Frontal cortex (tissue), 4 donors: ENCODE data around the gene ARL4D. TPM values are rescaled to one million over a fixed set of nuclear protein-coding genes. Genes with fewer than 3 reads are reported as not detected.

ENCODE experiments used
- DNase-seq, 2 donors: peaks; one replicate each; pipeline ENCODE4 v3.0.0; 2012; ENCODE audit warnings: low spot score in 2 of 2
- FAIRE-seq: peaks from 2 replicates; lab custom pipeline; 2012; peaks lifted over from hg19 to GRCh38; lab: Jason Lieb, UNC
- small RNA-seq: library from RNA; depleted of rRNA; stranded (forward); fragments of <200 nt; gene quantifications from one replicate; pipeline ENCODE3, GENCODE V24; 2014
- total RNA-seq: library from RNA; depleted of rRNA; stranded (reverse); fragments of >200 nt; gene quantifications from one replicate; pipeline ENCODE4 v1.2.3, GENCODE V29; 2014
- donor health status: control.
- donor health status: control.
- donor health status: control.

ARL4D gene
- total RNA-seq, 1 donor from 2014 or later, result 39.5 TPM

DNA sequence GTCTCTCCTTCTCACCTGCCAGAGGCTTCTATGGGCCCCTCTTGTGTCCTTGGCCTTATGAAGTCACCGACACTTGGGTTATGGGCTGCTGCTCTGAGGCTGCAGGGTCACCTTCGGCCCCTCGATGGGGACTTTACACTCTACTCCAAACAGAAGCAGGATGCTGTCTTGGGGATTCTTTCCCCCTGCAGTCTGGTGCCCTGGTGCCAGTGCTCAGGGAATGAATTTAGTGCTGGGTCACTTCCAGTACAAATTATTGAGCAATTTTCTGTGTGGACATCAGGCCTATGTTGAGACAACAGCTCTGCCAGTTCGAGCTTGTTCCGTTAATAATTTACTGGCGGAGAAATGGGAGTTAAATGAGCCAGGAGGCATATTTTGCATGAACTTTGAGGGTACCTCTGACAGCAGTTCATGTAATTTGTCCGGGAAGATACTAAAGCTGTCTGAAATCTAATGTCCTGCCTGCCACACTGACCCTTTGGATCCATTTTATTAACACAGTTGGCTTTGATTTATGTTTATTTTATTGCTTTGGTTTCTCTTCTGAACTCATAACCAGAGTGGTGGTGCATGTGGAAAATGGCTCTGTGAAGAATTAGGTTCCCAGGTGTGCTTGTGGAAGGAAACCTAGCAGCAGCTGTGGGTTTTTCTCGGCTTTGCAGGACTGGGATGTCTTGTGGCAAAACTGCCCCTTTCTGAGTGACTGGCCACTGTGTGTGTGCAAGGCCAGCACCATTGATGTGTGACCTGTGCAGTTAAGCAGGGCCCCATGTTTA lies 50.9 kb downstream of the ARL4D start:
- DNase-seq (no peak), FAIRE-seq (no peak)

Small RNAs within 50 kb of the gene (small RNA-seq; reads per million reads assigned to genes)
- not detected for gene RNU6-1137P
- not detected for gene RNU6-406P
- gene RNU6-470P, result not detected

Other genes starting within 250 kb of the ARL4D start
- 66.0 TPM for gene NBR1, start 227.8 kb upstream of the ARL4D start, total RNA-seq
- under 0.01 TPM for gene TMEM106A, start 187.1 kb upstream of the ARL4D start, total RNA-seq
- not detected for gene CCDC200, start 170.4 kb upstream of the ARL4D start, total RNA-seq
- not detected for gene RNU2-1, start 165.0 kb upstream of the ARL4D start, total RNA-seq
- 40.8 TPM for gene DHX8, start 85.0 kb downstream of the ARL4D start, total RNA-seq
- gene ETV4, start 147.3 kb downstream of the ARL4D start, total RNA-seq, result 0.41 TPM